ENCODE data around the gene FURIN.
"Not testable (repeated sequence)": the region's sequence is repeated elsewhere in the genome, so short reads cannot be mapped to it uniquely, and the experiment has no call there.

The FURIN gene

DNA sequence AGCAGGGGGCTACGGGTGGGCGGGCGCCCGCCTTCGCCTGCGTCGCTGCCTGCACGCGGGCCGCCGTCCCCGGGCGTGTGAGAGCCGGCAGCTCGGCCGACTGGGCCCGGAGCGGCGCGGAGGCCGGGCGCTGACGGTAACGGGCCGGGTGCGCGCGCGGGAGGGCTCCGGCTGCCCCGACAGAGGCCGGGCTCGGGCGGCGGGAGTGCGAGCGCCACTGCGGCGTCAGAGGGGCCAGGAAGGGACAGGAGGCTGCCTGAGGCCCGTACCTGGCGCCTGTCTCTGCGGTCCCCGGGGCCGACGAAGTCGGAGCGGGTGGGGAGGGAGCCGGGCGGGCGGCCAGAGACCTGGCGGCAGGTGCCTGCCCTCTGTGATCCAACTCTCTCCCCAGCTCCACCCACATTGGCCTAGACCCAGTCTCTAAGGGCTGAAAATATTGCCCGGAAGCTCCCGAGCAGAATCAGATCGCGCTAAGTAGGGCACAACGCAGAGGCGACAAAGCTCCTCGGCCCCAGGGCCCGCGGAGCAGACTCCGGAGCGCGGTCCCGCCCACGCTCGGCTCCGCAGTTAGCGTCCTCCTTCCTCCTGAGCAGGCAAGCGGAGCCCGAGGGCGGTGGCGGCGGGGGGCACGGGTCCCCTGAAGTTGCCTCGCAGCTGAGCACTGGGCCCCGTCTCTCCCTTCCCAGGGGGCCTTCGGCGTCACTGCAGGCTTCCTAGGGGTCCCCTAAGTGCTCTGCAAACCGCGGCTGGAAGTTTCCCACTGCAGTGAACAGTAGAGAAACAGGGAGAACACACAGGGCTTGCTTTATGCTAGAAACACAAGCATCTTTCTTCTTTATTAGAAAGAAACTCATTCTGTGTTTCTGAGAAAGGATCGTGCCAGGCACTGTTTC is 34.7 kb downstream of the FURIN start, which contains the start of gene MAN2A2:
TSS of gene MAN2A2 (plus strand) at position 463 of the 893 bp plus-strand sequence. CDS start 906 bp downstream, outside the sequence.
- peak; percentile 72 for DNase-seq (ENCODE audit: low spot score)

DNA sequence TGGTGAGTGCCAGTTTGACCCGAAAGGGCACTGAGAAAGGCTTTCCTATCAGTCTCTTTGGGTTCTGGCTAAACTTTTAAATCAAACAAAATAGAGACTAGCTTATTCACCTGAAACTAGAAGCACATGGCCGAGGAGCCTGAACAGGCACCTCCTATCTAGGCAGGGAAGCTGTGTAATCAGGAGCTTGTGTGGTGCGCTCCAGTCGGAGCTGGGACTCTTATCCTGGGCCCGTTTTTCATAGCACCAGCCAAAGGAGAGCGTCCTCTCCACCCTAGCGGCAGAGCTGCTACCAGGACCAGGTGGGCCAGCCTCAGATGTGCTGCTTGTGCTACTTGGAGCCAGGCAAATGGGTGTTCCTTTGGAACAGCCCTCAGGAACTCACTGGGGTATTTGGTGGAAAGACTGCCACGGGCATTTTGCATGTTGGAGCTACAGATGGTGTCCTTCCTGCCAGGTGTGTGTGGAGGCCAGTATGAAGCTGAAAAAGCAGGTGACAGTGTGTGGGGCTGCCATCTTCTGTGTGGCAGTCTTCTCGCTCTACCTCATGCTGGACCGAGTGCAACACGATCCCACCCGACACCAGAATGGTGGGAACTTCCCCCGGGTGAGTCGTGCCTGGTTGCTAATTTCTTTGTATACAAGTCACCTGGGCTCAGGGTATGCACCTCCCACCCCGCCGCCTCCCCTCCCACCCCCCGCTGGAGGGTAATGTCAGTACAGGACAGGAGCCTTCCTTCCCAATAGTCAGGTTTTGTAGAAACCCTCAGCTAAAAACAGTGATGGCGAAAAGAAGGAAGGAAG is 35.5 kb downstream of the FURIN start:
- peak; percentile 59 for DNase-seq (ENCODE audit: low spot score)

DNA sequence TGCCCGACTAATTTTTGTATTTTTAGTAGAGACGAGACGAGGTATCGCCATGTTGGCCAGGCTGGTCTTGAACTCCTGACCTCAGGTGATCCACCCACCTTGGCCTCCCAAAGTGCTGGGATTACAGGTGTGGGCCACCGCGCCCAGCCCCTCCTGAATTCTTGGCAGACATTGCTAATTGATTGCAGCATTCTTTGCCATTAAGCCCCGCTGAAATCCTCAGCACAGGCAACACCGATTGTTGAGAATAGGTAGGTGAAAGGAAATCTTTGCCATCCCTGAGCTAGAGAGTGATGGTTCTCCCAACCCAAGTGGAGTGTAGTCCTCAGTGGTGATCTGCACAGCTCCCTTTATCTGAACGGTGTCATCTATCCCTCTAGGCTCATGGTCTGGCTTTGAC is 36.4 kb downstream of the FURIN start:
- no peak for DNase-seq (ENCODE audit: low spot score)

DNA sequence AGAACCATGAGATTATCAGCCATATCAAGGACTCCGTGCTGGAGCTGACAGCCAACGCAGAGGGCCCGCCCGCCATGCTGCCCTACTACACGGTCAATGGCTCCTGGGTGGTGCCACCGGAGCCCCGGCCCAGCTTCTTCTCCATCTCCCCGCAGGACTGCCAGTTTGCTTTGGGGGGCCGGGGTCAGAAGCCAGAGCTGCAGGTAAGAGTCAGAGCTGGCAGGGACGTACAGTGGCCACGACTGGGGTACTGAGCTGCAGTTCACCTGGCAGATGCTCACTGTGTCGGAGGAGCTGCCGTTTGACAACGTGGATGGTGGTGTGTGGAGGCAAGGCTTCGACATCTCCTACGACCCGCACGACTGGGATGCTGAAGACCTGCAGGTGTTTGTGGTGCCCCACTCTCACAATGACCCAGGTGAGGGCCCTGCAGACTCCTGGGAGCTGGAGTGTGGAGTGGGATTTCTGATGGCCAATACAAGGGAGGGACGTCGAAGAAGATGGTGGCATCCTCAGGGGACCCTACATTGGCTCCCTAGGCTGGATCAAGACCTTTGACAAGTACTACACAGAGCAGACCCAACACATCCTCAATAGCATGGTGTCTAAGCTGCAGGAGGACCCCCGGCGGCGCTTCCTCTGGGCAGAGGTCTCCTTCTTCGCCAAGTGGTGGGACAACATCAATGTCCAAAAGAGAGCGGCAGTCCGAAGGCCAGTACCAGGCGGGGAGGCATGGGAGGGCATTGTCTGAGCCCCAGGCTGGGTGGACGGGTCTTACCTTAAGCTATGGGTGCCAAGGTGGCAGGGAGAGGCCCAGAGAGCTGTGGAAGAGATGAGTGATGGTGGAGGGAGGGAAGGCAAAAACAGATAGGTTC is 37.2 kb downstream of the FURIN start:
- DNase-seq (ENCODE audit: low spot score): no peak

DNA sequence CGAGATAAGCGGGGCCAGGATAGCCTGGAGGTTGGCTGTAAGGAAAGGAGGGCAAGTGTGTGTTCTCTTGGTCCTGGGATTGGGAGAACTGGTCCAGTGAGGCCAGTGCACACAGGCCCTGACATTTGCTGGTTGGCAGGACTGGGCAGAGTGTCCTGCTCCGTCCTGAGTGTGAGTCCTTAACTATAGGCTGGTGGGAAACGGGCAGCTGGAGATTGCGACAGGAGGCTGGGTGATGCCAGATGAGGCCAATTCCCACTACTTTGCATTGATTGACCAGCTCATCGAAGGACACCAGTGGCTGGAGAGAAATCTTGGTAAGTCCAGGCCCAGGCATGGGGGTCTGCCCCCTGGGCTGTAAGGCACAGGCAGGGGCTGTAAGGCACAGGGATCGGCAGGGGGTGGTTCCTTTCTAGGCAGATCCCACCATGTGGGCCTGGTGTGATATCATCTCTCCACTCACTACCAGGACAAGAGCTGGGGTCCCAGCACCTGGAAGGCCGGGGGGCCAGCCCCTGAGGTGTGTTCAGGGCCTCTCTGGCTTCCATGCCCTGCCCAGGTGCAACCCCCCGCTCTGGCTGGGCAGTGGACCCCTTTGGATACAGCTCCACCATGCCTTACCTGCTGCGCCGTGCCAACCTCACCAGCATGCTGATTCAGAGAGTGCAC is 37.9 kb downstream of the FURIN start:
- no peak for DNase-seq (ENCODE audit: low spot score)

DNA sequence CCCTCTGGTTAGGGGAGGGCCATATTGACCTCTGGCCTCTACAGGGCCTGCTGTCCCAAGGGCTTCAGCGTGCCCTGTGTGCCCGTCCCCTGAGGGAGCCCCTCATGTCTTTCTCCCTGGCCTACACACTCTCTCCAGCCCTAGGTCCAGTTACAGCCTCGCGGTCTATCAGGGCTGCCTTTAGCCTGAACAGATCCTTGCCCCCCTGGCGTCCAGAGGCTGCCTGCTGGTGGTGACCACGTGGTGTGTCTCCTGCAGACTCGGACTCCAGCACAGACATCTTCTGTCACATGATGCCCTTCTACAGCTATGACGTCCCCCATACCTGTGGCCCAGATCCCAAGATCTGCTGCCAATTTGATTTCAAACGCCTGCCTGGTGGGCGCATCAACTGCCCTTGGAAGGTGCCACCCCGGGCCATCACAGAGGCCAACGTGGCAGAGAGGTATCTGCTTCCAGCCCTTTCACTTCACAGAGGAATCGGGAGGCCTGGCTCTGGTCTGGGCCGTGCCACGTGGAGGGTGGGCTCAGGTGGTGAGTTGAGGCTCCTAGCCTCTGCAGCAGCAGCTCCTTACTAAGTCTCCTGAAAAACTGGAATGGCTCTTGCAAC is 38.8 kb downstream of the FURIN start:
- DNase-seq (ENCODE audit: low spot score): no peak

DNA sequence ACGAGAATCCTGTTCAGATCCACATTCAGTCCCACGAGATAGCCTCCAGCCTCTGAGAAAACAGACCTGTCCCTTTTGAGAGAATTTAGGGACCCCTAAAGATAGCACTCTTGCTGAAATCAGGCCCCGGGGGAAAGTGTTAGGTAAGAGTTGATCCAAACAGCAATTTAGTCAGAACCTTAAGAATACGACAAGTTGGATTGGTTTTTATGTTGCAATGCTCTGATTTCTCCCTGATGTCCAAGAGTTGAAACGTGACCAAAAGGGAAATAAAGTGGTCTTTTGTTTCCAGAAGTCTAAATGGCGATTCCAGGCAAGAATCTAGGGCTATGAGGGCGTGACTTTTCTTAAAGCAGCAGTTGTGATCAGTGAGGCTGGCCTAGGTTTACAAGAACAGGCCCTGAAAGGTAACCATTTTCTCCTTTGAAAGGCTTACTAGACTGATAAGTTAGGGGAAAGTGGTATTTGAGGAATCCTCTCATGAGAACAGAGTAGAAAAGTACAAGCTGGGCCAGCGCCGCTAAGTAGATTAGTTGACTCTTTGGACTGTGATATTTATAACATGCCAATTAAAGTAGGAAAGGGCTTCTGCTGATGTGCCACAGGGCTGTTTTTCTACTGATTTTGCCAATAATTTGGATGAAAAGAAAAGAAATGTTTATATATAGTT is 39.6 kb downstream of the FURIN start:
- DNase-seq (ENCODE audit: low spot score): no peak

DNA sequence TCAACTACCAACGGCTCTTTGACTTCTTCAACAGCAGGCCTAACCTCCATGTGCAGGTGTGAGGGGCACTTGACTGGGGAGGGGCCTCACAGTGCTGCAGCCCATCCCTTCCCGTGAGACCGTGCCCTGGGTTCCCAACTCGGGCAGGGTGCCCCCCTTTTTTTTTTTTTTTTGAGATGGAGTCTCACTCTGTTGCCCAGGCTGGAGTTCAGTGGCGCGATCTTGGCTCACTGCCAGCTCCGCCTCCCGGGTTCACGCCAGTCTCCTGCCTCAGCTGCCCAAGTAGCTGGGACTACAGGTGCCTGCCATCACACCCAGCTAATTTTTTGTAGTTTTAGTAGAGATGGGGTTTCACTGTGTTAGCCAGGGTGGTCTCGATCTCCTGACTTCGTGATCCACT is 41.1 kb downstream of the FURIN start:
- DNase-seq (ENCODE audit: low spot score): not testable (repeated sequence)

DNA sequence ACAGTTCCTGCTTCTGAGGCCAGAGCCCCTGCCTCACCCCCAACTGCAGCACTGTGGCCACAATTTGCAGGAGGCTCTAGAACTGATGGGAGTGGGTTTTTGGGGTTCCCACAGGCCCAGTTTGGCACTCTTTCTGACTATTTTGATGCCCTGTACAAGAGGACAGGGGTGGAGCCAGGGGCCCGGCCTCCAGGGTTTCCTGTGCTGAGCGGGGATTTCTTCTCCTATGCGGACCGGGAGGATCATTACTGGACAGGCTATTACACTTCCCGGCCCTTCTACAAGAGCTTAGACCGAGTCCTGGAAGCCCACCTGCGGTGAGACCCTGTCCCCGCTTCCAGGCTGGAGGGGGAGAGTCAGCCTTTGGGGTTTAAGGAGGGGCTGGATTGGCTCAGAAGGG is 41.6 kb downstream of the FURIN start:
- no peak for DNase-seq (ENCODE audit: low spot score)

DNA sequence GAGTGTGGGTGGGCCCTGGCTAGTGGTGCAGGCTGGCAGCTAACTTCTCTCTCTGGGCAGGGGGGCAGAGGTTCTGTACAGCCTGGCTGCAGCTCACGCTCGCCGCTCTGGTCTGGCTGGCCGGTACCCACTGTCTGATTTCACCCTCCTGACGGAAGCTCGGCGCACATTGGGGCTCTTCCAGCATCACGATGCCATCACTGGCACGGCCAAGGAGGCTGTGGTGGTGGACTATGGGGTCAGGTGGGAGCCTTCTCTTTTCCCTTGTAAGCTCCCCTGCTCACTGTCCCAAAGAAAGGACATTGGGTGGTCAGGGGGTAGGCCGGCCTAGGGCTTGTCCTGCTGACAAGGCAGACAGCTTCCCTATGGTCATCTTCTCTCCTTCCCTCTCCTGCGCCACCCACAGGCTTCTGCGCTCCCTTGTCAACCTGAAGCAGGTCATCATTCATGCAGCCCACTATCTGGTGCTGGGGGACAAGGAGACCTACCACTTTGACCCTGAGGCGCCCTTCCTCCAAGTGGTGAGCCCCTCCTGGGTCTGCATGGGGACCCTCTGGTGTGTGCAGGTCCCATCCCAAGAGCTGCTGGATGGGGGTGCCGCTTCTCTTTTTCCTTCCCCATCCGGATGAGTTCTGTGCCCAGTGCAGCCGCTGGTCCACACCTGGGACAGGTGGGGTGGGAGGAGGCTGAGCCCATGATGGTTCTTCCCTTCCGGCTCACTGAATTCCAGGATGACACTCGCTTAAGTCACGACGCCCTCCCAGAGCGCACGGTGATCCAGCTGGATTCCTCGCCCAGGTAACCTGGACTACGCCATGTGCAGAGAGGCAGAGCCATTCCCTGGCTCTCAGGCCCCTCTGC is 42.3 kb downstream of the FURIN start:
- no peak for DNase-seq (ENCODE audit: low spot score)

DNA sequence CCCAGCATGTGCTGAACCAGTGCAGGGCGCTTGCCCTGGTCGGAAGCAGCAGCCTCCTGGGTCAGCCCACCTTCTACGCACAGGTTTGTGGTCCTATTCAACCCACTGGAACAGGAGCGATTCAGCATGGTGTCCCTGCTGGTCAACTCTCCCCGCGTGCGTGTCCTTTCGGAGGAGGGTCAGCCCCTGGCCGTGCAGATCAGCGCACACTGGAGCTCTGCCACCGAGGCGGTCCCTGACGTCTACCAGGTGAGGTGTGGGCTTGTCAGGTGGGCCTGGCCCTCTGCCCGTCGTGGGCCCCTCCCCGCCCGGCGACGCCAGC is 42.9 kb downstream of the FURIN start:
- DNase-seq (ENCODE audit: low spot score): no peak

DNA sequence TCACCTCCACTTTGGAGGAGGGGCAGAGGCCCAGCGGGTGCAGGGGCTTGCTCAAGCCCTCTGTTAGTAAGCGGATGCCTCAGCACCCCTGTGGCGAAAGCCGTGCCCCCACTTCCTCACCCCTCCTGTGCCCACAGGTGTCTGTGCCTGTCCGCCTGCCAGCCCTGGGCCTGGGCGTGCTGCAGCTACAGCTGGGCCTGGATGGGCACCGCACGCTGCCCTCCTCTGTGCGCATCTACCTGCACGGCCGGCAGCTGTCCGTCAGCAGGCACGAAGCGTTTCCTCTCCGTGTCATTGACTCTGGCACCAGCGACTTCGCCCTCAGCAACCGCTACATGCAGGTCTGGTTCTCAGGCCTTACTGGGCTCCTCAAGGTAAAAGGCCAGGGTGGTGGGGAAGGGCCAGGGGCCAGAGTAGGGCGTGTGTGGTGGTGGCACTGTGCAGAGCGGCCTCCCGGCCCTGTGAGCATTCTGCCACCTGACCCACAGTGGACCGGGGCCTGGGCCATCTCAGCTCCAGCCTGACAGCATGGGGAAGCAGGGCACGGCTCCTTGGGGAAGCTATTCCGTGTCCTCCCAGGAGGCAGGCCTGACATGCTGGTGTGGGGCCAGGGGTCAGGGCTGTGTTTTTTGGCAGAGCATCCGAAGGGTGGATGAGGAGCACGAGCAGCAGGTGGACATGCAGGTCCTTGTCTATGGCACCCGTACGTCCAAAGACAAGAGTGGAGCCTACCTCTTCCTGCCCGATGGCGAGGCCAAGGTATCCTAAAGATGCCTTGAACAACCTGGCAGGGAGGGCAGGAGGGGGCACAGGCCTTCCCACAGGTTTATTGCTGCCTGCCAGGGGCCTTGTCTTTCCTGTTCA is 43.8 kb downstream of the FURIN start:
- no peak for DNase-seq (ENCODE audit: low spot score)

DNA sequence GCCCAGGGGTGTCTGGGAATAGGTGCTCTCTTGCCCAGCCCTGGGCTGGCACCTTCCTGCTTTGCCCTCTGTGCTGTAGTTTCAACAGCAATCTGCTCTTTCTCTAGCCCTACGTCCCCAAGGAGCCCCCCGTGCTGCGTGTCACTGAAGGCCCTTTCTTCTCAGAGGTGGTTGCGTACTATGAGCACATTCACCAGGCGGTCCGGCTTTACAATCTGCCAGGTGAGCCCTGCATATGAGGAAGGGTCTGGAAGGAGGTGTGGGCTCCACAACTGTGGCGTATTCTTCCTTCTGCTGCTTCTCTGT is 44.3 kb downstream of the FURIN start:
- no peak for DNase-seq (ENCODE audit: low spot score)

DNA sequence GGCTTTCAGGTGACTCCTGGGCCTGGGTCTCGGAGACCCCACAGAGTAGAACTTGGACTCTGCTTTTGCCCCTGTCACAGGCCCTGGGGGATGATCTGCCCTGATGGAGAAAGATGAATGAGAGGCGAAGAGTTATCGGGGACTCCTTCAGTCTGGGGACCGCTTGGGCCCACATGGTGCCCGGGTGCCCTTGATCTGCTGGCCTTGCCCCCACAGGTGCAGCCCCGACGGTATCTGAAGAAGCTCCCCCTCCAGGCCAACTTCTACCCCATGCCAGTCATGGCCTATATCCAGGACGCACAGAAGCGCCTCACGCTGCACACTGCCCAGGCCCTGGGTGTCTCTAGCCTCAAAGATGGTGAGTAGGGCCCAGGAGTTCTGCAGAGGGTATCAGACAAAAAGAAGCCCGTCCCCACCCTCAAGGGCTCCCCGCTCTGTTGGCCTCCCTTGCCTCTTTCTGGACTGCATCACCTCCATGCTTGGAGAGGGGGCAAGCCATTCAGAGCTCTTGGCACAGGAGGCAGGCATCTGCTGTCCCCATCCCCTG is 45.1 kb downstream of the FURIN start:
- no peak for DNase-seq (ENCODE audit: low spot score)

DNA sequence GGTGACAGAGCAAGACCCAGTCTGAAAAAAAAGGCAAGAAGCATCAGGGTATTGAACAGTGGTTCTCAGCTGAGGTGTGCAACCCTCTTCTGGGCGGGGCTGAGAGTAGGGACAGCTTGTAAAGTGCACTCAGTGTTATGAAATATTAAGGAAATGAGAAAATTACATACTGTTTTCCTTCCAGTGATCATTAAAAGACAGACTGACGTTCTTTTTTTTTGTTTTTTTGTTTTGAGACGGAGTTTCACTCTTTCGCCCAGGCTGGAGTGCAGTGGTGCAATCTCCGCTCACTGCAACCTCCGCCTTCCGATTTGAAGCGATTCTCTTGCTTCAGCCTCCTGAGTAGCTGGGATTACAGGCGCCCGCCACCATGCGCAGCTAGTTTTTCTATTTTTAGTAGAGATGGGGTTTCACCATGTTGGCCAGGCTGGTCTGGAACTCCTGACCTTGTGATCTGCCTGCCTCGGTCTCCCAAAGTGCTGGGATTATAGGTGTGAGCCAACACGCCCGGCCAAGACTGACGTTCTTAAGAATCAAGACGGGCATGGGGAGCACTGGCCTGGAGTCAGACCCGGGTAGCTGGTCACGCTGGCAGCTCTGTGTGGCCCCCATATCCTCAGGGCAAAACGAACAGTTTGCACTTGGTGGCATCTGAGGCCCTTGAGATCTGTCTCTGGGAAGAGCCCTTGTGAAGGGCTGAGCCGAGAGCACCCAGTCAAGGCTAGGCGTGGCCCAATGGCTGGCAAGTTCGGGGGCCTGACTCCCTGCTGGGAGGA is 46.1 kb downstream of the FURIN start:
- no peak for DNase-seq (ENCODE audit: low spot score)

DNA sequence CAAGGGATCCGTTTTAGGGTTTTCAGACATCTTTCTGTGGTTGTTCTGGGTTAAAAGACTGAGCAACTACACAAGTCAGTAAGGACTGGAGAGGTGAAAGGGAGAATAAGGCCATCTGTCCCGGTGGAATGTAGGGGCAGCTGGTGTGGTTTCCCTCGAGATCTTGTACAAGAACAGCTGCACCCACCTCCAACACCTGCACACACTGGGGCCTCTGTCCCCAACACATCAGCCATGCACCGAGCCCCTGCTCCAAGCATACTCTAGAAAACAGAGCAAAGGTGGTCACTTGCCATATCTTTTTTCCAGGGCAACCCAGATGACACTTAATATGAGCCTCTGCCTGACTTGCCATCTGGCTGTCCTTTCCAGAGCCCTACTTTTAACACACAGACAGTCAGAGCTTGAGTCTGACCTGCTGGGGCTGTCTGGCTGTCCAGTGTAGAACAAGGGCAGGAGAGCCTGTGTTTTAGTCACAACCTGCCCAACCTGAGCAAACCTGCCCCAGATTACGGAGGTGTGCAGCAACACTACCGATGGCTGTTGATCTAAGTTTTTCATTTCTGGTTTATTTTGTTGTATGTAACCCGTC is 46.9 kb downstream of the FURIN start:
- no peak for DNase-seq (ENCODE audit: low spot score)

DNA sequence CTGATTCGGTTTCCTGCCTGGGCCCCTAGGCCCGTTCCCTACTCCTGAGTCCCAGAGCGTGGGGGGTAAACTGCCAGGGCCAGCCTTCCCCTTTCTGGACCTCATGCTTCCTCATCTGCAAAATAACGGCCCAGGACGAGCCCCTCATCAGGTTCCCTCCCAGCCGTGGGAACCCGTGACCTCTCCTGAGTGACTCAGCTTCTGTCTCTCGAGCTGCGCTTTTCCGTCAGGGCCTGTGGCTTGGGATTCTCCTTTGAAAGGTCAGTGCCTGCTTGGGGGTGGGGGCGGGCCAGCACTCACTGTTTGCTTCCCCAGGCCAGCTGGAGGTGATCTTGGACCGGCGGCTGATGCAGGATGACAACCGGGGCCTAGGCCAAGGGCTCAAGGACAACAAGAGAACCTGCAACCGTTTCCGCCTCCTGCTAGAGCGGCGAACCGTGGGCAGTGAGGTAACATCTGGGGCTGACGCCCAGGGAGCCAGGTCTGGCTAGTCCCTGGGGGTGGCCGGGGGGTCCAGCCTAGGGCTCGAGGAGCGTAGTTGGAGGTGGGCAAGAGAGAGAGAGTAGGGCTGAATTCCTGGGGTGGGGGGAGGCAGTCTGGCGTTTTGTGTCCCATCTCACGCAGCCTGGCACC is 47.5 kb downstream of the FURIN start:
- no peak for DNase-seq (ENCODE audit: low spot score)

Measured in cerebellar cortex (tissue), 1 donor.